HepG2 (cell line): Measurements from ENCODE around the gene SIGLEC14. TPM values are rescaled to one million over a fixed set of nuclear protein-coding genes. Genes with fewer than 3 reads are reported as not detected.

Source experiments
- BCL6 ChIP-seq: IDR thresholded peaks from 2 replicates; pipeline ENCODE4 v1.6.1; 2016; ENCODE audit warnings: missing genetic modification reagents, missing compliant biosample characterization
- FIP1L1 ChIP-seq: fragments of 200-400 bp; formaldehyde crosslinking; IDR thresholded peaks from 2 replicates; pipeline ENCODE4 v1.6.1; 2018; ENCODE audit warnings: low read depth, mild to moderate bottlenecking, low read length, moderate library complexity, borderline replicate concordance; ENCODE audit not compliant: insufficient read depth
- HDAC1 ChIP-seq: sonication (generic); formaldehyde crosslinking; IDR thresholded peaks from 2 replicates; pipeline ENCODE4 v1.5.1; 2020; ENCODE audit warnings: mild to moderate bottlenecking, missing genetic modification reagents
- HOXA9 ChIP-seq: sonication (generic); formaldehyde crosslinking; IDR thresholded peaks from 2 replicates; pipeline ENCODE4 v1.8.1; 2022; ENCODE audit warnings: missing genetic modification reagents, mild to moderate bottlenecking, moderate library complexity, borderline replicate concordance
- MAFK ChIP-seq, 2 experiments: IDR thresholded peaks in 1 of 2; conservative IDR thresholded peaks in 1 of 2; 2 replicates each; pipeline ENCODE4 v1.6.1; 2011; ENCODE audit warnings: improper control_type of control experiment in 2 of 2, low read length in 2 of 2
- MEIS1 ChIP-seq: sonication (generic); formaldehyde crosslinking; IDR thresholded peaks from 2 replicates; pipeline ENCODE4 v1.9.0; 2021; ENCODE audit warnings: mild to moderate bottlenecking, missing genetic modification reagents, moderate library complexity, borderline replicate concordance
- MXI1 ChIP-seq: IDR thresholded peaks from 3 replicates; pipeline ENCODE4 v1.6.1; 2012; ENCODE audit warnings: low read depth, low read length, inconsistent platforms, borderline replicate concordance
- NKX3-1 ChIP-seq: sonication (generic); formaldehyde crosslinking; IDR thresholded peaks from 2 replicates; pipeline ENCODE4 v1.5.0; 2020; ENCODE audit warnings: missing genetic modification reagents
- POLR2A ChIP-seq, 2 experiments: IDR thresholded peaks; 2 replicates each; pipeline ENCODE4 v1.6.1; 2011; ENCODE audit warnings: low read depth in 2 of 2, low read length in 2 of 2, mild to moderate bottlenecking in 1 of 2, moderate library complexity in 1 of 2; ENCODE audit not compliant: insufficient read depth in 1 of 2
- RXRB ChIP-seq: IDR thresholded peaks from 2 replicates; pipeline ENCODE4 v1.6.1; 2016; ENCODE audit warnings: borderline replicate concordance, missing genetic modification reagents, missing compliant biosample characterization
- TEAD2 ChIP-seq: sonication (generic); formaldehyde crosslinking; IDR thresholded peaks from 2 replicates; pipeline ENCODE4 v1.9.0; 2021; ENCODE audit warnings: missing genetic modification reagents
- YY1 ChIP-seq: IDR thresholded peaks from 2 replicates; pipeline ENCODE4 v1.6.1; 2011; ENCODE audit warnings: low read length, low read depth, moderate library complexity, mild to moderate bottlenecking; ENCODE audit not compliant: insufficient read depth, insufficient replicate concordance
- ZC3H13 ChIP-seq: sonication (generic); formaldehyde crosslinking; IDR thresholded peaks from 2 replicates; pipeline ENCODE4 v1.8.1; 2023; ENCODE audit warnings: mild to moderate bottlenecking, missing genetic modification reagents, moderate library complexity
- ZNF253 ChIP-seq: sonication (generic); formaldehyde crosslinking; IDR thresholded peaks from 2 replicates; pipeline ENCODE4 v1.8.0; 2022; ENCODE audit warnings: mild to moderate bottlenecking, missing genetic modification reagents, borderline replicate concordance
- ZNF335 ChIP-seq: sonication (generic); formaldehyde crosslinking; IDR thresholded peaks from 2 replicates; pipeline ENCODE4 v1.4.0; 2020; ENCODE audit warnings: missing genetic modification reagents
- ZNF337 ChIP-seq: sonication (generic); formaldehyde crosslinking; IDR thresholded peaks from 2 replicates; pipeline ENCODE4 v1.5.1; 2020; ENCODE audit warnings: missing genetic modification reagents, low read depth, mild to moderate bottlenecking, borderline replicate concordance
- ZNF460 ChIP-seq: sonication (generic); formaldehyde crosslinking; IDR thresholded peaks from 2 replicates; pipeline ENCODE4 v1.5.1; 2020; ENCODE audit warnings: missing genetic modification reagents, mild to moderate bottlenecking, borderline replicate concordance
- ZNF724P ChIP-seq: sonication (generic); formaldehyde crosslinking; IDR thresholded peaks from 2 replicates; pipeline ENCODE4 v1.8.0; 2022; ENCODE audit warnings: missing genetic modification reagents, borderline replicate concordance
- ZSCAN21 ChIP-seq: sonication (generic); formaldehyde crosslinking; IDR thresholded peaks from 2 replicates; pipeline ENCODE4 v1.8.0; 2022; ENCODE audit warnings: mild to moderate bottlenecking, missing genetic modification reagents, moderate library complexity, borderline replicate concordance
- polyA plus RNA-seq, 8 experiments: library from polyadenylated mRNA; depleted of rRNA in 3 of 8; stranded (reverse) in 7 of 8; unstranded in 1 of 8; fragments of >200 nt; fragmentation: Illumina TruSeq in 4 of 8; extraction: Trizol in 4 of 8; gene quantifications; 2 replicates each; pipeline versions ENCODE4 v1.2.1 to v1.2.3, GENCODE V29; 2011 to 2016; ENCODE audit warnings: low read depth in 4 of 8, missing spikeins in 1 of 8, mixed read lengths in 1 of 8; ENCODE audit not compliant: insufficient read depth in 1 of 8
- total RNA-seq, 5 experiments: library from RNA; depleted of rRNA; stranded (reverse); fragments of >200 nt; fragmentation: Illumina TruSeq; extraction: Trizol; gene quantifications; 2 replicates each; pipeline ENCODE4 v1.2.3, GENCODE V29; 2016; ENCODE audit warnings: low read depth in 1 of 5
- TF ChIP-seq, protein P1 (sequence below): sonication (generic); formaldehyde crosslinking; IDR thresholded peaks from 2 replicates; pipeline ENCODE4 v1.4.0; 2020; ENCODE audit warnings: missing genetic modification reagents
- TF ChIP-seq, protein P2 (sequence below): conservative IDR thresholded peaks from 2 replicates; pipeline ENCODE4 v1.6.1; 2018; ENCODE audit warnings: missing genetic modification reagents
- TF ChIP-seq, protein P3 (sequence below): sonication (generic); formaldehyde crosslinking; IDR thresholded peaks from 2 replicates; pipeline ENCODE4 v1.8.1; 2023; ENCODE audit warnings: missing genetic modification reagents, inconsistent platforms, borderline replicate concordance
- TF ChIP-seq, protein P4 (sequence below): sonication (generic); formaldehyde crosslinking; IDR thresholded peaks from 2 replicates; pipeline ENCODE4 v1.8.0; 2022; ENCODE audit warnings: mild to moderate bottlenecking, missing genetic modification reagents, moderate library complexity

Gene SIGLEC14
- total and polyA plus RNA-seq, 2 of the 13 experiments (the other 11 are each of a cell fraction or from before 2014, with no cell fraction given): 0.05 to 0.09 TPM

DNA sequence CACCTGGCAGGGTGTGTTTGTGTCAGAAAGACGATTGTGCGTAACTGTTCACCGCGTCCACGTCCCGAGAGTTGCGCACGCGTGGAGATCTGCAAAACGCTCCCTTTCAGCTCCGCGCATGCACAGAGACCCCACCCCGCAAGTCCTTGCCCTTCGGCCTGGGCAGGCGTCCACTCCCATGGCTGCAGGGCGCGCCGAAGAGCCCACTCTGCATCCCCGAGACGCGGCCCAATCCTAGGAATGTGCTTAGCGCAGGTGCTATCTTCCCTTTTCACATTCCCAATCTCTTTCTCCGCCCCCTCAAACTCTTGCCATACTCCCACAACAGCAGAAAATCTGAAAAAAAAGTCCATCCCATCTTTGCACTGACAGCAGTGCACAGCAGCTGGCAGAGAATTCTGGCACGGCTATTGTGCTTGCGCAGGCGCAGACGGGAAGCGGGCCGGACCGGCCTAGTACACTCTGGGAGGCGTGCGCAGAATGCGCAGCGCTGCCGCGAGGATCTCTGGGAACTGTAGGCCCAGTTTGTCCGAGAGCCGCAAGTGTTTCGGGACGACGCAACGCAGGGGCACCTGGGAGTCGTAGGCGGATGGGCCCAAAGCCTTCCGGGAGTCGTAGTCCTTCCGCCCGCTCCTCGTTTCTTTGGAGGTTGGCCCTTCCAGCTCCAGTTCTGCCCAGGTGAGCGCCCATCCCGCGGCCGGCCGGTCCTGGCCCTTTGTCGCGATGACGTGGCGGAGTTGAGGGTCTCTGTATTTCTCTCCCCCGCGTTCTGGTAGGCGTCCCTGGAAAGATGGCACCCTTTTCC lies 52.5 kb downstream of the SIGLEC14 start (continued):
- TF ChIP-seq, protein P1, sequence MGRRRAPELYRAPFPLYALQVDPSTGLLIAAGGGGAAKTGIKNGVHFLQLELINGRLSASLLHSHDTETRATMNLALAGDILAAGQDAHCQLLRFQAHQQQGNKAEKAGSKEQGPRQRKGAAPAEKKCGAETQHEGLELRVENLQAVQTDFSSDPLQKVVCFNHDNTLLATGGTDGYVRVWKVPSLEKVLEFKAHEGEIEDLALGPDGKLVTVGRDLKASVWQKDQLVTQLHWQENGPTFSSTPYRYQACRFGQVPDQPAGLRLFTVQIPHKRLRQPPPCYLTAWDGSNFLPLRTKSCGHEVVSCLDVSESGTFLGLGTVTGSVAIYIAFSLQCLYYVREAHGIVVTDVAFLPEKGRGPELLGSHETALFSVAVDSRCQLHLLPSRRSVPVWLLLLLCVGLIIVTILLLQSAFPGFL (CRISPR knock-in tag): no peak
- TF ChIP-seq ZNF724P (CRISPR knock-in tag) (no peak), NKX3-1 (CRISPR knock-in tag) (no peak), ZC3H13 (CRISPR knock-in tag) (no peak), ZSCAN21 (CRISPR knock-in tag) (no peak), ZNF253 (CRISPR knock-in tag) (no peak), MEIS1 (CRISPR knock-in tag) (no peak), MXI1 (peak; percentile 36; the same call in 1 of the 3 replicates), ZNF460 (CRISPR knock-in tag) (no peak), TEAD2 (CRISPR knock-in tag) (no peak), HOXA9 (no peak), ZNF335 (CRISPR knock-in tag) (no peak), HDAC1 (no peak), RXRB (no peak), FIP1L1 (no peak), ZNF337 (no peak), POLR2A (IDR thresholded peaks at IDR 0.05; ENCODE audit: insufficient read depth in 1 of 2, low read depth in 2 of 2, low read length in 2 of 2) (no peak; a peak in 1 of 4 replicates), YY1 (peak; percentile 58), BCL6 (CRISPR knock-in tag) (no peak), MAFK (conservative IDR thresholded peaks at IDR 0.05 in 1 of 2, IDR thresholded peaks at IDR 0.05 in 1 of 2; ENCODE audit: low read length in 2 of 2) (no peak)
- TF ChIP-seq, protein P2, sequence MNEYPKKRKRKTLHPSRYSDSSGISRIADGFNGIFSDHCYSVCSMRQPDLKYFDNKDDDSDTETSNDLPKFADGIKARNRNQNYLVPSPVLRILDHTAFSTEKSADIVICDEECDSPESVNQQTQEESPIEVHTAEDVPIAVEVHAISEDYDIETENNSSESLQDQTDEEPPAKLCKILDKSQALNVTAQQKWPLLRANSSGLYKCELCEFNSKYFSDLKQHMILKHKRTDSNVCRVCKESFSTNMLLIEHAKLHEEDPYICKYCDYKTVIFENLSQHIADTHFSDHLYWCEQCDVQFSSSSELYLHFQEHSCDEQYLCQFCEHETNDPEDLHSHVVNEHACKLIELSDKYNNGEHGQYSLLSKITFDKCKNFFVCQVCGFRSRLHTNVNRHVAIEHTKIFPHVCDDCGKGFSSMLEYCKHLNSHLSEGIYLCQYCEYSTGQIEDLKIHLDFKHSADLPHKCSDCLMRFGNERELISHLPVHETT (CRISPR knock-in tag): no peak
- TF ChIP-seq, protein P3, sequence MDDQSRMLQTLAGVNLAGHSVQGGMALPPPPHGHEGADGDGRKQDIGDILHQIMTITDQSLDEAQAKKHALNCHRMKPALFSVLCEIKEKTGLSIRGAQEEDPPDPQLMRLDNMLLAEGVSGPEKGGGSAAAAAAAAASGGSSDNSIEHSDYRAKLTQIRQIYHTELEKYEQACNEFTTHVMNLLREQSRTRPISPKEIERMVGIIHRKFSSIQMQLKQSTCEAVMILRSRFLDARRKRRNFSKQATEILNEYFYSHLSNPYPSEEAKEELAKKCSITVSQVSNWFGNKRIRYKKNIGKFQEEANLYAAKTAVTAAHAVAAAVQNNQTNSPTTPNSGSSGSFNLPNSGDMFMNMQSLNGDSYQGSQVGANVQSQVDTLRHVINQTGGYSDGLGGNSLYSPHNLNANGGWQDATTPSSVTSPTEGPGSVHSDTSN (CRISPR knock-in tag): no peak
- TF ChIP-seq, protein P4, sequence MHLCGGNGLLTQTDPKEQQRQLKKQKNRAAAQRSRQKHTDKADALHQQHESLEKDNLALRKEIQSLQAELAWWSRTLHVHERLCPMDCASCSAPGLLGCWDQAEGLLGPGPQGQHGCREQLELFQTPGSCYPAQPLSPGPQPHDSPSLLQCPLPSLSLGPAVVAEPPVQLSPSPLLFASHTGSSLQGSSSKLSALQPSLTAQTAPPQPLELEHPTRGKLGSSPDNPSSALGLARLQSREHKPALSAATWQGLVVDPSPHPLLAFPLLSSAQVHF: no peak
